Neural progenitor cell (in vitro differentiated cells): ENCODE data around the gene RBMXL2. TPM values are rescaled to one million over a fixed set of nuclear protein-coding genes. Genes with fewer than 3 reads are reported as not detected.

Experiments
- DNase-seq: peaks from one replicate; pipeline ENCODE4 v3.0.0-alpha.2; 2016; ENCODE audit warnings: low spot score
- H2AFZ ChIP-seq: fragments of 200-600 bp; sonication (generic); replicated peaks from 2 replicates; pipeline ENCODE4 v1.6.1; 2016; ENCODE audit warnings: antibody characterized with exemption
- H3F3A ChIP-seq: fragments of 200-600 bp; sonication (generic); 2 replicates; pipeline ENCODE4 v1.6.1; 2016; ENCODE audit warnings: antibody characterized with exemption, low read depth
- H3K27ac ChIP-seq: fragments of 200-600 bp; sonication (generic); 2 replicates; pipeline ENCODE4 v1.5.1; 2016; ENCODE audit warnings: mild to moderate bottlenecking
- H3K27me3 ChIP-seq: fragments of 200-600 bp; sonication (generic); 2 replicates; pipeline ENCODE4 v1.6.1; 2016; ENCODE audit warnings: mild to moderate bottlenecking, moderate library complexity
- H3K36me3 ChIP-seq: fragments of 200-600 bp; sonication (generic); 2 replicates; pipeline ENCODE4 v1.5.1; 2016
- H3K4me1 ChIP-seq: fragments of 200-600 bp; sonication (generic); 2 replicates; pipeline ENCODE4 v1.6.1; 2016; ENCODE audit warnings: mixed run types
- H3K4me2 ChIP-seq: fragments of 200-600 bp; sonication (generic); 2 replicates; pipeline ENCODE4 v1.6.1; 2016
- H3K4me3 ChIP-seq: fragments of 200-600 bp; sonication (generic); 2 replicates; pipeline ENCODE4 v1.5.1; 2016
- H3K79me2 ChIP-seq: fragments of 200-600 bp; sonication (generic); 2 replicates; pipeline ENCODE4 v1.6.1; 2016; ENCODE audit warnings: low read depth
- H3K9ac ChIP-seq: fragments of 200-600 bp; sonication (generic); 2 replicates; pipeline ENCODE4 v1.6.1; 2016
- H3K9me3 ChIP-seq: fragments of 200-600 bp; sonication (generic); 2 replicates; pipeline ENCODE4 v1.5.1; 2016; ENCODE audit warnings: low read depth
- H4K20me1 ChIP-seq: fragments of 200-600 bp; sonication (generic); 2 replicates; pipeline ENCODE4 v1.6.1; 2016; ENCODE audit warnings: low read depth
- H3K27ac Mint-ChIP-seq: 3 replicates; pipeline ENCODE4 v1.8.0; 2021; ENCODE audit warnings: mixed read lengths
- H3K27me3 Mint-ChIP-seq: 2 replicates; pipeline ENCODE4 v1.8.0; 2022; ENCODE audit warnings: low read depth, mild to moderate bottlenecking, inconsistent platforms, moderate library complexity, mixed read lengths; ENCODE audit not compliant: insufficient read depth
- H3K36me3 Mint-ChIP-seq: 3 replicates; pipeline ENCODE4 v1.8.0; 2021; ENCODE audit warnings: mixed read lengths
- H3K4me1 Mint-ChIP-seq: 3 replicates; pipeline ENCODE4 v1.8.0; 2021; ENCODE audit warnings: mixed read lengths
- H3K4me3 Mint-ChIP-seq: 3 replicates; pipeline ENCODE4 v1.8.0; 2021; ENCODE audit warnings: mild to moderate bottlenecking, moderate library complexity, mixed read lengths
- H3K9me3 Mint-ChIP-seq: 3 replicates; pipeline ENCODE4 v1.8.0; 2020; ENCODE audit warnings: mixed read lengths
- CTCF ChIP-seq: fragments of 200-600 bp; sonication (generic); IDR thresholded peaks from 2 replicates; pipeline ENCODE4 v1.5.1; 2017; ENCODE audit warnings: antibody characterized with exemption, mild to moderate bottlenecking
- EZH2 ChIP-seq: fragments of 200-600 bp; sonication (generic); IDR thresholded peaks from 2 replicates; pipeline ENCODE4 v1.6.1; 2017; ENCODE audit warnings: antibody characterized with exemption, mild to moderate bottlenecking, moderate library complexity
- EZH2phosphoT487 ChIP-seq: fragments of 200-600 bp; sonication (generic); IDR thresholded peaks from 2 replicates; pipeline ENCODE4 v1.6.1; 2017; ENCODE audit warnings: antibody characterized with exemption
- total RNA-seq: library from RNA; depleted of rRNA; stranded (reverse); fragments of >200 nt; gene quantifications from 2 replicates; pipeline ENCODE4 v1.2.3, GENCODE V29; 2015; ENCODE audit warnings: low replicate concordance

The RBMXL2 gene
- total RNA-seq, 1 donor from 2014 or later = not detected

GRCh38 chr11:7089328-7090251 lies 792 bp downstream of the RBMXL2 start:
- Mint-ChIP-seq H3K27ac (no peak overlapping the region), H3K4me3 (no peak overlapping the region), H3K4me1 (no peaks in the 10 kb centered on the region), H3K36me3 (no peaks in the 10 kb centered on the region), H3K27me3 (peaks cover 4% of the 10 kb centered on the region), H3K9me3 (peaks cover 8% of the 10 kb centered on the region)
- H3K4me1 ChIP-seq = no peaks in the 10 kb centered on the region
- no peak overlapping the region for H3K9ac ChIP-seq
- no peaks in the 10 kb centered on the region for H3K9me3 ChIP-seq
- no peak overlapping the region for H3K4me2 ChIP-seq
- no peaks in the 10 kb centered on the region for H4K20me1 ChIP-seq
- no peak for DNase-seq
- H3K79me2 ChIP-seq = no peaks in the 10 kb centered on the region
- no peak overlapping the region for H2AFZ ChIP-seq
- H3K36me3 ChIP-seq = no peaks in the 10 kb centered on the region
- TF ChIP-seq EZH2phosphoT487 = no peak
- no peak for TF ChIP-seq EZH2
- H3K27ac ChIP-seq = no peak overlapping the region
- H3K27me3 ChIP-seq = peaks cover 9% of the 10 kb centered on the region
- H3F3A ChIP-seq = no peaks in the 10 kb centered on the region
- H3K4me3 ChIP-seq = no peak overlapping the region

GRCh38 chr11:7098235-7098832 lies 9.5 kb downstream of the RBMXL2 start:
- Histone ChIP-seq H3K4me1 (no peaks in the 10 kb centered on the region), H3K4me2 (no peak overlapping the region), H3F3A (no peaks in the 10 kb centered on the region), H2AFZ (no peak overlapping the region), H3K27ac (no peak overlapping the region), H3K36me3 (no peaks in the 10 kb centered on the region), H3K4me3 (no peak overlapping the region), H3K9ac (no peak overlapping the region), H3K27me3 (peaks cover 13% of the 10 kb centered on the region), H4K20me1 (no peaks in the 10 kb centered on the region), H3K79me2 (no peaks in the 10 kb centered on the region), H3K9me3 (no peaks in the 10 kb centered on the region)
- H3K27ac Mint-ChIP-seq = no peak overlapping the region
- H3K36me3 Mint-ChIP-seq = no peaks in the 10 kb centered on the region
- no peak overlapping the region for H3K4me3 Mint-ChIP-seq
- DNase-seq = peak; percentile 56
- no peaks in the 10 kb centered on the region for H3K9me3 Mint-ChIP-seq
- H3K27me3 Mint-ChIP-seq = no peaks in the 10 kb centered on the region
- no peak for TF ChIP-seq EZH2
- peak; percentile 74 for TF ChIP-seq CTCF
- no peak for TF ChIP-seq EZH2phosphoT487
- H3K4me1 Mint-ChIP-seq = no peaks in the 10 kb centered on the region

- Histone ChIP-seq H3K4me2 (no peak overlapping the region), H3K36me3 (no peaks in the 10 kb centered on the region), H3K27ac (no peak overlapping the region), H3K4me1 (no peaks in the 10 kb centered on the region), H3F3A (no peaks in the 10 kb centered on the region), H3K27me3 (no peaks in the 10 kb centered on the region), H3K9ac (no peak overlapping the region), H2AFZ (no peak overlapping the region), H3K4me3 (no peak overlapping the region), H4K20me1 (no peaks in the 10 kb centered on the region), H3K9me3 (no peaks in the 10 kb centered on the region), H3K79me2 (no peaks in the 10 kb centered on the region)
- DNase-seq = no peak
- Mint-ChIP-seq H3K4me3 (no peak overlapping the region), H3K36me3 (no peaks in the 10 kb centered on the region), H3K27ac (no peak overlapping the region), H3K4me1 (no peaks in the 10 kb centered on the region), H3K27me3 (no peaks in the 10 kb centered on the region), H3K9me3 (no peaks in the 10 kb centered on the region)
- TF ChIP-seq EZH2phosphoT487 (no peak), EZH2 (no peak), CTCF (no peak)
Measured at GRCh38 chr11:7115780-7116179, 27.0 kb downstream of the RBMXL2 start.

GRCh38 chr11:7116370-7116769 lies 27.6 kb downstream of the RBMXL2 start:
- no peaks in the 10 kb centered on the region for H3K27me3 Mint-ChIP-seq
- Histone ChIP-seq H3K9ac (no peak overlapping the region), H3K4me2 (no peak overlapping the region), H3K36me3 (no peaks in the 10 kb centered on the region), H3K9me3 (no peaks in the 10 kb centered on the region), H3K4me3 (no peak overlapping the region), H3K4me1 (no peaks in the 10 kb centered on the region), H2AFZ (no peak overlapping the region), H3K27ac (no peak overlapping the region), H3F3A (no peaks in the 10 kb centered on the region), H4K20me1 (no peaks in the 10 kb centered on the region), H3K27me3 (no peaks in the 10 kb centered on the region), H3K79me2 (no peaks in the 10 kb centered on the region)
- DNase-seq = no peak
- H3K36me3 Mint-ChIP-seq = no peaks in the 10 kb centered on the region
- no peak for TF ChIP-seq EZH2
- no peak for TF ChIP-seq EZH2phosphoT487
- no peak for TF ChIP-seq CTCF
- no peaks in the 10 kb centered on the region for H3K9me3 Mint-ChIP-seq
- no peak overlapping the region for H3K27ac Mint-ChIP-seq
- no peak overlapping the region for H3K4me3 Mint-ChIP-seq
- H3K4me1 Mint-ChIP-seq = no peaks in the 10 kb centered on the region
